Right lobe of liver (tissue), 4 donors: ENCODE results near the gene CCSAP.

Source experiments
- CTCF ChIP-seq, 4 donors: fragments of 200-600 bp in 3 of 4; fragments of 450-650 bp in 1 of 4; IDR thresholded peaks; one replicate each; pipeline versions ENCODE4 v1.5.1 to v1.8.0; 2016 to 2022; ENCODE audit warnings: antibody characterized with exemption in 4 of 4, mild to moderate bottlenecking in 2 of 4
- POLR2A ChIP-seq: fragments of 450-650 bp; IDR thresholded peaks from one replicate; pipeline ENCODE4 v1.6.1; 2017; ENCODE audit warnings: antibody characterized with exemption, mild to moderate bottlenecking
- donor health status: DM: no; HTN: no; CAD: no.
- donor health status: DM: no; HTN: no; CAD: no.
- donor health status: DM: no; HTN: yes; CAD: no.

GRCh38 chr1:229328598-229329362 lies 14.1 kb downstream of the CCSAP start:
- no peak for TF ChIP-seq CTCF (IDR thresholded peaks at IDR 0.05)
- TF ChIP-seq POLR2A = no peak
